NK-92 (cell line): ENCODE data around the gene AHNAK.
"Not testable (repeated sequence)": the region's sequence is repeated elsewhere in the genome, so short reads cannot be mapped to it uniquely, and the experiment has no call there.

Experiments used
- DNase-seq: peaks from one replicate; lab custom pipeline; 2025; ENCODE audit not compliant: unreplicated experiment; lab: John Stamatoyannopoulos, UW

Gene AHNAK

GRCh38 chr11:62573592-62574362 lies 27.2 kb upstream of the AHNAK start, which contains the start of gene EEF1G:
Gene EEF1G (minus strand): TSS chr11:62573891. CDS start chr11:62573842, 49 bp downstream.
- DNase-seq = peak; percentile 89

DNA sequence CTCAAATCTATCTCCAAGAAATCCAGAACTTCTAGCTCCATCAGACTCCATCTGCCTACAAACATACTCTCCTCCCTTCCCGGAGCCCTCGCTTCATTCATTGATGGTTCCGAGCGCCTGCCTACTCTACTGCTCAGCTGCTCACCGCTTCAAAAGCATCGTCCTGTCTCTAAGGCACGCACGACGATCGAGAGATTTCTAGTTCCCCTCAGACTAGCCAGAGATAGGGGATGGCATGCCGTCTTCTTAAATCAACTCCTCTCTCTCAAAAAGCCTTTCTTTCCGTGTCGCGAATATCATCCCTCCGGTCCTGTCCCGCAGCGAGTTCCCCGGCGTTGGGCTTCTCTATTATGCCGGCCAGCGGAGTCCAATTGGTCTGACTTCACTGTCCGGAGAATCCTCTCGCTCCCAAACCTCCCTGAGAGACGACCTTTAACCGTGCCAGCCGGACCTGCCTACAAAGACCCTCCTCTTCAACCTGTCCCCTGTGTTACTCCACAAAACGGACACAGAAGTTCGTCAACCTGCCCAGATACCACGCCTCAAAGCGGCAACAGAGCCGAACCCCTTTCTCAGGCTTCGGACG lies 26.5 kb upstream of the AHNAK start:
- DNase-seq = no peak

GRCh38 chr11:62572431-62572830 lies 25.8 kb upstream of the AHNAK start:
- DNase-seq = no peak

- not testable (repeated sequence) for DNase-seq
Observed at GRCh38 chr11:62571493-62571892, 24.9 kb upstream of the AHNAK start.

GRCh38 chr11:62570903-62571302 lies 24.3 kb upstream of the AHNAK start:
- DNase-seq = not testable (repeated sequence)

- DNase-seq = no peak
Observed at GRCh38 chr11:62569611-62570010, 23.0 kb upstream of the AHNAK start.

DNA sequence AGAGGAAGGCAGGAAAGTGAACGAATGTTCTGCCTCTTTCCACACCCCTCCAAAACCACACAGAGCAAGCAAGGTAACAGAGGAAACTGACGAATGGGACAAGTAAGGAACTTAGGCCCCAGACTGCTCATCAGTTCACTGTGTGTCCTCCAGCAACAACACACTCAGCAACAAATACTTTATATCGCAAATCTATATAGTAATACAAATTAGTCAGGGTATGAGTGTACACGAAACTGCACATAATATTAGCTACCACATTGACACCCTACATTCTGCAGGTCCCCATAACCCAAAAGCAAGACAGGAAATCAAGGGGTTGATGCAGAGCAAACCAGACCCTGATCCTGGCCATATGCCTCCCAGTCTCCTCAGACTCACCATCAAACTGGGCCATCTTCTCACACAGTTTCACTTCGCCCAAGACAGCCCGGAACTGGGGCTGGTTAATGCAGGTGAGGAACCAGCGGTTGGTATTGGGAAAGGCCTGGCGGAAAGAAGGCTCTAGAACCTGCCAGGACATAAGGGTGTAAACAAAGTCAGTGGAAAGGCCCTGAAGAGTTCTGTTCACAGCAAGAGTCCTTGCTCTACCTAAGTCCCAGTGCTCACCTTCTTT lies 20.5 kb upstream of the AHNAK start:
- no peak for DNase-seq

DNA sequence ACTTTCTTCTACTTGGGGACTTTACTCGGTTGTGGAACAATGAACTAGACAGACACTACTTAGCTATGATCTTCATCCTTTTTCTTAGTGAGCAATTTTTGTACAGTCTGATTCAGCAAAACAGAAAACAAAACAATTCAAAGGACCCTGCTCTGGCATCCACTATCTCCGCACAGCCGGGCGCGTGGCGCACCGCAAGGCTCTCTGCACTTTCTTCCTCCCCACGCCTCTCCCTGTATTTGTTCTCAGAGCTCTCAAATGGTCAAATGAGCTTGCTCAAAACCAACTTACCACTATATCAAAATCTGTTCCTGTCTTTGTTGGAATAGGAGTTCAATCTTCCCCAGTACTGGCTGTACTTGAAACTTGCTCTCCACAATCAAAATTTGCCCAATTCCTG lies 19.6 kb upstream of the AHNAK start:
- no peak for DNase-seq

GRCh38 chr11:62565100-62565802 lies 18.6 kb upstream of the AHNAK start:
- DNase-seq = no peak

- not testable (repeated sequence) for DNase-seq
Observed at GRCh38 chr11:62561677-62562230, 15.1 kb upstream of the AHNAK start.

GRCh38 chr11:62560566-62561103 lies 14.0 kb upstream of the AHNAK start:
- no peak for DNase-seq

DNA sequence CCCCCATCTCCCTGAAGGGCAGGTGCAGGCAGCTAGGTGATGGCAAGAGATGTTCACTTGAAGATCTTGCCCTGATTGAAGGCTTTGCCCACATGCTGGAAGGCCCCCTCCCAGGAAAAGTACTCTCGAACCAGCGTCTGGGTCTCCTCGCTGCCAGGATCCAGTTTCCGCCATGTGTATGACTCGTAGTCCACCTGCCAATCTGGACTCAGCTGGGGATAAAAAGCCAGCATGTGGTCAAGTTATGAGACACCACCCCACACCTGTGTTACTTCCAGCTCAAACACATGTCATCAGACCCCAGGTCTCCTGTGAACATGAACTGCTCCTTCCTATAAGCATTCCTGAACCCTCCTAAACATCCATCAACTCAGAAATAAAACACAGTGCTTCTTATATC lies 13.0 kb upstream of the AHNAK start:
- DNase-seq = not testable (repeated sequence)

- no peak for DNase-seq
Observed at GRCh38 chr11:62559204-62559603, 12.6 kb upstream of the AHNAK start.

- no peak for DNase-seq
Observed at GRCh38 chr11:62558669-62559068, 12.1 kb upstream of the AHNAK start.

- no peak for DNase-seq
Observed at GRCh38 chr11:62556875-62557631, 10.4 kb upstream of the AHNAK start.

DNA sequence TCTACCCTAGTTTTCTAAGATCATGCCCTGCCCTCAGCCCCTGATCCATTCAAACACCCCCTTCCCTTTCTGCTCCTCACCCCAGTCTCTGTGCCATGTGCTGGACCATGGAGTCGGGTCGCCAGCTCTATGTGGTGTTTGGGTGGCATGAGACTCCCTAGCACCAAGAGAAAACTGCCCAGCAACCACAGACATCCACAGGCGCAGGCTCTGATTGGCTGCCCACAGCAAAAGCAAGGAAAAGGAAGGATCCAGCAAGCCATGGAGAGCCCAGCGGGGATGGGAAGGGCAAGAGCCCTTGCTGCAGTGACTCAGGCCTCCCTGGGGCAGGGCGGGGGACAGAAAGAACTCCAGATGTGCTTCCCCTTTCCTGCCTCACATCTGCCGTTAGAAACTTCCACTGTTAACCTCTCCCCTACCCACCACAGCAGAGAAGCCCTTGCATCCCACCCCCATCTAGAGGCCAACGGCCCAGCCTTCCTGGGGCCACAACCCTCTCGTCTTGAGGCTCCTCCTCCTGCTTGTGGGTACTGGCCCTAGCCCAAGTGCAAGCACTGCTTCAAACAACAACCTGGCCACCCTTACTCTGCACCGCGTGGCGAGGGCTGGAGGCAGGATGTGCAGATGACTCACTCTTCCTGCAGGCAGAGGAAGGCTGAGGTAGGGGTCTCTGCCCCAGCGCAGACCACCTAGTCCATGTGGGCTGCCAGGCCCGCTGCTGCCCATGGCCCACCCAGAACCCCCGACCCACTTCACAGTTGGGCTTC lies 9.7 kb upstream of the AHNAK start:
- no peak for DNase-seq

- no peak for DNase-seq
Observed at GRCh38 chr11:62555464-62556107, 9.0 kb upstream of the AHNAK start.

DNA sequence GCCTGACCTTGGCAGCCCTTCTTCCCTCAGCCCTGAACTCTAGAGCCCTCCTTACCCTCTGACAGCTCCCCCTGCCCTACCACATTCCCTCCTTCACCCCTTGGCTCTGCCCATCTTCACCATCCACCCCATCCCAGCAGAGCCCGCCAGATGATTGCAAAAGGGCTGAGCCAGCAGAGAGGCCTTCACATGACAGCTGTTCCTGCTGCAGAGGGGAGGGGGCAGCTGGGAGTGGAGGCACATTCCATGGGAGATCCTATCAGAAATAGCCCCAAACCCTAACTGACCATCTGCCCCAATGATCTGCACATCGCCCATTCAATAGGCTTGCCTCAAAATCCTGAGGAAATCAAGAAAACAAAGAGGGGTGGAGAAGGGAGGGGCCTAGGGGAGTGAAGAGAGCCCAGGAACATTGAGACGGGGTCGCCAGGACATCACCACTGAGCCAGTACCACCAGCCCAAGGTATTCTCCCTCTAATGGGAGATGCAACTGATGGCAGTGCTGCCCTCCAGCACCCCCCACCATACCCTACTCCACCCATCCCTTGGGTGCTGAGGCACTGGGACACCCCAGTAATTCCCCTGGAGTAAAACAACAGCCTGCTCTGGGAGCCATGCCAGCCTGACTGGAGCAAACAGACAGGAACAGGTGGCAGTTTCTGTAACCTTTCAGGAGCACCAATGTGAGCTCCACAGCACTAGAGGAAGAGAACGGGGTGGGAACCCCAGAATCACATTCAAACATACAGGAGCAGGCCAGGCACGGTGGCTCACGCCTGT lies 8.0 kb upstream of the AHNAK start:
- DNase-seq = no peak
